NCI-H1105 (cell line): ENCODE data around the gene CIAPIN1.
"Not testable (repeated sequence)": the region's sequence is repeated elsewhere in the genome, so short reads cannot be mapped to it uniquely, and the experiment has no call there.

ENCODE experiments used
- DNase-seq: peaks from one replicate; lab custom pipeline; 2025; lab: John Stamatoyannopoulos, UW

CIAPIN1 gene

DNA sequence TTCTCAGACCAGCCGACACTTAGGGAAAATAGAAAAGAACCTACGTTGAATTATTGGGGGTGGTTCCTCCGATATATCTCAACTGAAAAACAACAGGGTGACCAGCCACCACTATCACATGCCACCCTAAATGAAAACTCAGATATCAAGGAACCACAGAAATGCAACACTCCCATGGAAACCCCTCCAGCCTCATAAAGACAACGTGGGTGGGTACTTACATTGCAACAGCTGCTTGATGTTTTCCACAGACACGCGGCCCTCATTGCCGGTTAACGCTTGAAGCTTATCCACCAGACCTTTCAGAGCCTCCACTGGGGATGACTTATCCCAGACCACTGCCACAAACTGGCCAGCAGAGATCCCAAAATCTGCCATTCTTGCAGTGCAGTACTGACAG is 6.6 kb downstream of the CIAPIN1 start:
- not testable (repeated sequence) for DNase-seq

DNA sequence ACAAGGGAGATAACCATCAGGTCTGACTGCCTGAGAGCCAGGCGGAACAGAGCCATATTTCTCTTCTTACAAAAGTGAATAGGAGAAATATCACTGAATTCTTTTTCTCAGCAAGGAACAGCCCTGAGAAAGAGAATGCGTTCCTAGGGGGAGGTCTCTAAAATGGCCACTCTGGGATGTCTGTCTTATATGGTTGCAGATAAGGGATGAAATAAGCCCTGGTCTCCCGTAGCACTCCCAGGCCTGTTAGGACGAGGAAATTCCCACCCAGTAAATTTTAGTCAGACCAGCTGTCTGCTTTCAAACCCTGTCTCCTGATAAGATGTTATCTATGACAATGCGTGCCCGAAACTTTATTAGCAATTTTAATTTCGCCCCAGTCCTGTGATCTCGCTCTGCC is 7.2 kb downstream of the CIAPIN1 start:
- not testable (repeated sequence) for DNase-seq

DNA sequence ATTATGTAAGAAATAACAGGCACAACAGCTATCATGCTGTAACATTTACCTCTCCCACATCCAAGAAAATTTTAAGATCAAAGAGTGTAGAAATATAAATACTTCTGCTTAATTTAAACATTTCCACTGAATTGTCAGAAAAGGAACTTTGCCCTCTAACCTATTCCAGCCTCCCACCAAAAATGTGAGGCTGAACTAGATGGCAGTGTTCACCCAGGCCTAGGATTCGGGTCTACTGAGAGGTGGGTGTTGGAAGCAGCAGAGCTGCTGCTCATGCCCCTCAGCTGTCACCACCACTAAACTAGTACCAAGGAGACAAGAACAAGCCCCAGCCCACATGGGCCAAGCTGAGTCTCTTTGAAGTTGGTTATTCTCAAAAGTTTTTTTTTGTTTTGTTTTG is 11.3 kb downstream of the CIAPIN1 start:
- DNase-seq: no peak

DNA sequence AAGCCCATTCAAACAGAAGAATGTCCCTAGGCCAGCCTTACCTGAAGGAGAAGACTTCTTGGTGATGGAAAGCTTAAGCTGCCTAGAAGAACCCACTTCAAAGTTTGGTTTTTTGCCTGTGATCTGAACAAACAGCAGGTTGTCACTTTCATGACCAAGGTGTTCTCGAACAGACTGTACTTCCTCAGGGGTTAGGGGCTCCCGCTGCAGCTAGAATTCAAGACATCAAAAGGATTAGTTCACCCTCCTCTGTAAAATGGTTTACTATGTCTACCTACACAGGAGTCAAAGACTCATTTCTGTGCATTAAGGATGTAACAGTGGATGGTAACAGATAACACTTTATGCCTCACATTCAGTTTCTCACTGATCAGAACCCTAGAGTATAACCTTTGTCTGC is 13.2 kb downstream of the CIAPIN1 start:
- no peak for DNase-seq

DNA sequence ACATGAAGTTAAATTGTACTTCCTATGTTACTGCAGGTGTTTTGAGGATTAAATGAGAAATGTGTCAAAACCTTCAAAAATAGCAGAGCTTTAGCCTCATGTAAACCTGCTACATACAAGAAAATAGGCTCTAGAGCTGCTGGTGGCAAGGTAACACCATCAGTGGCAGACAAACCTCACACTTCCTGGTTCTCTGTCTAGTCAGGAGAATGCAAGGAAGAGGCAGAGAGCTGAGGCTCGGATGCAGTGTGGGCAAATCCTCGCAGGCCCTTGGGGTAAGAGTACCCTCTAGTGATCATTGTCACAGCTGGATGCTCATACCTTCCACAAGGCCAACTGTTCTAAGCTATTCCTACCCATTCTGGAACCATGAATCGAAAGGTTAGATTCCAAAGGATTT is 14.2 kb downstream of the CIAPIN1 start:
- DNase-seq: no peak

DNA sequence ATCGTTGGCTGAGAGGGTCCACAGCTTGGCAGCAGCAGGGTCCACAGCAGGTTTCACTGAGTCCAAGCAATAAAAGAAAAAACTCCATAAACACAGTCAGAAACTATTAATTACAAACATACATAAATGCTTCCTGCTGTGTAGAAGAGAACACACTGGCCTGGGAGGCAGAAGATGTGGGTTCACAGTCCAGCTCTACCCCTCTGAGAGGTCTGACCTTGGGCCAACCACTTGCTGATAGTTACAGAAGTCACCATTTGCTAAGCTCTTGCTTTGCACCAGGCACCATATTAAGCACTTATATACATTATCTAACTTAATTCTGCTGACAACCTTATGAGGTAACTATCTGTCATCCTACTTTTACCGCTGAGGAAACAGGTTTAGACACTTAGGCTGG is 14.7 kb downstream of the CIAPIN1 start:
- DNase-seq: no peak

DNA sequence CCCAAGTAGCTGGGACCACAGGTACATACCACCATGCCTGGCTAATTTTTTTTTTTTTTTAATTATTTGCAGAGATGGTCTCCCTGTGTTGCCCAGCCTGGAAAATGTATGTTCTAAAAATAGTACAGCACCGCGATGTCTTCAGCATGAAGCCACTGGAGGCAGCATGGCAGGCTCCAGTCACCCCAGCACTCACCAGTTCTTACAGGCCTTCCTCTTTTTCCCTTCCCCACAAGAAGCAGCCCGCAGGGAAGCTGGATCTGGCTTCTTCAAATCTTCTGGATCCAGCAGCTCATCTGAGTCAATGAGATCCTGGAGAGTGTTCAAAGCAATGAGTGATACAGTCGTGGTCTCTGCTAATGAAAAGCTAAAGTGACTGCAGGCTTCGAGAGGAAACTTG is 16.2 kb downstream of the CIAPIN1 start:
- DNase-seq: no peak

DNA sequence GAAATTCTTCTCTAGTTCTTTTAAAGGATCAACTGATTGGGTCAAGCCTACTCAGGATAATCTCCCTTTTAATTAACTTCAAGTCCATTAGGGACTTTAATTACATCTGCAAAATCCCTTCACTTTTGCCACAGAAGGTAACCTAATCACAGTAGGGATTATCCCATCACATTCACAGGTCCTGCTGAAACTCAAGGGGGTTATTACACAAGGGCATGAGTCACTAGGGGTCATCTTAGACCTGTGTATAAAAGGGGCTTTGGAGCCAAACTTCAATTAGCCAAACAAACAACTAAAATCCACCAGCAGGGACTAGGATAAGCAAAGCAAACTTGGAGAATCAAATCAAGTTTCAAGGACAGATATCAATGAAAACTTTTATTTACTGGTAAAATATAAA is 19.4 kb downstream of the CIAPIN1 start:
- DNase-seq: no peak

DNA sequence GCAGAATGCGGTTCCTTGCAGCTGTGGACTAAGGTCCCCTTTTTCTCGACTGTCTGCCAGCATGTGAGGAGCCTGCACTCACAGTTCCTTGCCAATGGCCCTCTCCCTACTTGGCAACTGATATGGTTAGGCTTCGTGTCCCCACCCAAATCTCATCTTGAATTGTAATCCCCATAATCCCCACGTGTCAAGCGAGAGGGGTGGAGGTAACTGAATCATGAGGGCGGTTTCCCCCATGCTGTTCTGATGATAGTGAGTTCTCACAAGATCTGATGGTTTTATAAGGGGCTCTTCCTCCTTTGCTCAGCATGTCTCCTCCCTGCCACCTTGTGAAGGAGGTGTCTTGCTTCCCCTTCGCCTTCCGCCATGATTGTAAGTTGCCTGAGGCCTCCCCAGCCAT is 19.9 kb downstream of the CIAPIN1 start:
- DNase-seq: no peak

DNA sequence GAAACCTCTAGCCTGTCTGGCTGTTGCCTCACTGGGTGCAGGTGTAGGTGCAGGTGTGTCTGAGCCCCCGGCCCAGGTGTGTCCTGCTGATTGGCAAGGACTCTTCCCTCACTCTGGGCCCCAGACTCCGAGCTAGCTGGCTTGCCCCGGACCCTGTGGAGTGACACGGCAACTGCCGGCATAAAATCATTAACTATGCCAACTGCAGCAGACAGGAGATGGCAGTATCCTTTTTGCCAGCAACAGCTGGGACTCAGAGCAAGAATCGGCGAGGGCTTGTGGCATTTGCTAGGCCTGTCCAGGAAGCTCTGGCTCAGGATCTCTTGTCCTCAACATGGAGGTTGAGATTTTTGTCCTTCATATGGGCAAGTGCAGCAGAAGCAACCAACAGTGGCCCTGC is 20.8 kb downstream of the CIAPIN1 start:
- DNase-seq: no peak

DNA sequence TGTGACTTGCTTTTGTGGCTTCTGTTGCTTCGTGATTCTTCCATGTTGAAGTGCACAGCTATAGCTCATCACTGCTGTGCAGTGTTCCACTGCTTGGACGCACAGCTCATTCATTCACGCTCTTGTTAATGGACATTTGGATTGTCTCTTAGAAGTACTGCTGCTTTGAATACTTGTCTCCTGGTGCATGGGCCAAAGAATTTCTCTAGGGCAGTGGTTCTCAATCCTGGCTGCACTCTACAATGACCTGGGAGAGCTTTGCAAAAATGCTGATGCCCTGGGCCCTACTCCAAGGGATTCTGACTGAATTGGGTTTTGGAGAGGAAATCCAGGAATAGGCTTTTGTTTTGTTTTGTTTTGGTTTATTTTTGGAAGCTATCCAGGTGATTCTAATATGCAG is 22.6 kb downstream of the CIAPIN1 start:
- no peak for DNase-seq

DNA sequence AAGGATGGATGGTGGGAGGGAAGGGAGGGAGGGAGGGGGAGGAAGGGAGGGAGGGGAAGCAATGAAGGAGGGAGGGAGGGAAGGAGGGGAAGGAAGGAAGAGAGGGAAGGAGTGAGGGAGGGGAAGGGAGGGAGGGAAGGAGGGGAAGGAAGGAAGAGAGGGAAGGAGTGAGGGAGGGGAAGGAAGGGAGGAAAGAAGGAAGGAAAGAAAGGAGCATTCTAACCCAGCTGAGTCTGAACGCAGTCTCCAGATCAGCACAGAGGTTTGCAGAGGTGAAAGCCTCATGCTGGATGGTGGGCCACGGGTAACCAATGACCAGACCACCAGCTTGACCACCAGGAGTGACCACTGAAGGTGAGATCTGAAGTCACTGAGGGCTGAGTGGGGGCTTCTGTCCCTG is 24.0 kb downstream of the CIAPIN1 start:
- no peak for DNase-seq

DNA sequence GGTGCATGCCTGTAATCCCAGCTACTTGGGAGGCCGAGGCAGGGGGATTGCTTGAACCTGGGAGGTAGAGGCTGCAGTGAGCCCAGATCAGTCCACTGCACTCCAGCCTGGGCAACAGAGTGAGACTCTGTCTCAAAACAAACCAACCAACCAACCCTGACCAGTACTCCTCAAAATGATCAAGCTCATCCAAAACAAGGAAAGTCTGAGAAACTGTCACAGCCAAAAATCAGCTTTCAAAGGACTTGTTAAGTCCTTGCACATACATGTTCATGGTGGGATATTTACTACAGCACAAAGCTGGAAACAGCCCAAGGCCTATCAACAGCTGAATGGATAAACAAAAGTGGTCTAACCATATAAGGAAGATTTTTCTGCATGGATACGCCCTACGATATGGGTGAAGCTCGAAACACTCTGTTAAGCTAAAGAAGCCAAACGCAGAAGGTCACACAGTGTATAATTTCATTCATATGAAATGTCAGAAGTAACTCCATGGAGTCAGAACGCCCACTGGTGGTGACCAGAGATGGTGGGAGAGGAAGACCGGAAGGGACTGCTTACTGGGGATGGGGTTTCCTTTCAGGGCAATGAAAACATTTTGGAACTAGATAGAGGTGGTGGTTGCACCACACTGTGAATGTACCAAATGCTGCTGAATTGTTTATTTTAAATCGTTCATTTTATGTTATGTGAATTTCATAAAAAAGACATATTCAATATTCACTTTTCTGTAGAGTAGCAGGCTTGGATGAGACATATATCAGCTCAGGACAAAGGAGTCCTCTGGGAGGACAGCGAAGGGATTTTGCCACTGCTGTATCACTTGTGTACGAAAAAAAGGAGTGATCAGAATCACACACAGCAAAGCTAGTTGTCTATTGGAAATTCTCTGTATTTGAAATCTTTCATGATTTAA is 24.9 kb downstream of the CIAPIN1 start:
- DNase-seq: no peak

DNA sequence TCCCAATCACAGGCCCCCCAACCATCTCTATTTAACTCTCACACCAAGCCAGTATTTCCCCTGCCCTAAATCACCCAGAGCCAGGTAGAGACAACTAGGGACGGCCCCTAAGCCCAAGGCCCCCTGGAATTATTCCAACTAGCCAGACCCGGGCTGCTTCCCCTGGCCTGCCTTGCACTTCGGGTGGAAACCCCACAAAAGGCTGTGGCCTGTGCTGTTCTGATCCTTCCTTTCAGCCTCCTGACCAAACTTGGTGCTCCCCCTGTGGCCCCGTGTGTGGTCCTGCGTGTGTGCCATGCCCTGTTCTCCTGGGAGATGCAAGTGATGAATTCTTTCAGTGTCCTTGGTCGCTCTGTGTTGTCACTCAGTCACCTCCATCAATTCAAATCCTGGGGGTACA is 27.7 kb downstream of the CIAPIN1 start:
- no peak for DNase-seq

DNA sequence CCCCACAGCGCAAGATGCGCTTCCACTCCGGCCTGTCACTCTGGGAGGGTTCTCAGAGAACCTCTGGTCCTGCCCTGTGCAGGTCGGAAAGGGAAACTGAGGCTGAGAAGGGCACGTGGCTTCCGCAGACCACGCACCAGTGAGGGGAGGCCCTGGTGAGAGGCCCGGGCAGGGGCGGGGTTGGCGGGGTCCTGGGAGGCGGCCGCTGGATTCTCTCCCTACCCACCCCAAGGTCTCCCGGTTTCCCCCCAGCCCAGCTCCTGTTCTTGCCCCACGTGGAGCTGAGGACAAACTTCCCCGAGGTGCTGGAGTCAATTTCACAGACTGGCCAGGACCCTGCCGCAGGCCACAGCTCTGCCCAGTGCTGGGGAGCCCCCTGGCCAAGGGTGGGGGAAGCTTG is 31.1 kb downstream of the CIAPIN1 start:
- no peak for DNase-seq

DNA sequence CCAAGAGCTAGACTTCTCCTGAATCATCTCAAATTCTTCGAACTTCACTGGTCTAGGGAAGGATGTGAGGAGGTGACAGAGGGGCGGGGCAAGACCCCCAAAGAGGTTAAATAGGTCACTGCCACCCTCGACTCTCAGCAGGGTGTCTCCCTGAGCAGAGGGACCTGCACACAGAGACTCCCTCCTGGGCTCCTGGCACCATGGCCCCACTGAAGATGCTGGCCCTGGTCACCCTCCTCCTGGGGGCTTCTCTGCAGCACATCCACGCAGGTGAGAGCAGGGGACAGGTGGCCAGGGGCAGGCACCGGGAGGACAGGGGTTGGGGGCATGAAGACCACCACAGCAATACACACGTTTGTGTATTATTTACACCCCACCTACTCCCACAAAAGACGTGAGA is 33.5 kb downstream of the CIAPIN1 start:
- DNase-seq: no peak

DNA sequence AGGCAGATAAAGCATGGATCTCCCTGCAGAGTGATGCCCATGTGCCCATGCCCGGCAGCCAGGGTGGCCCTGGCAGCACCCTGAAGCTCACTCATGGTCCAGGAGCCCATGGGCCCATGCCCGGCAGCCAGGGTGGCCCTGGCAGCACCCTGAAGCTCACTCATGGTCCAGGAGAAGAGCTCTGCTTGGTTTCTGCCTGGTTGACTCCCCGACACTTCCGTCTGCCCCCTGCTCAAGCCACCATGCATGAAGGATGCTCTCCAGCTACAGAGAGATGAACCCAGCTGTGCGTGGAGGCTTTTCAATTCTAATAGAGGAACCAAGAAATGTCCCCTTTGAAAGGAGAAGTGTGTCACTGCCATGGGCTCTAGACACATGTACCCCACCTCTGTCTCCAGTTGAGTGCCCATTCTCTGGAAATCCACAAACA is 33.9 kb downstream of the CIAPIN1 start:
- no peak for DNase-seq

DNA sequence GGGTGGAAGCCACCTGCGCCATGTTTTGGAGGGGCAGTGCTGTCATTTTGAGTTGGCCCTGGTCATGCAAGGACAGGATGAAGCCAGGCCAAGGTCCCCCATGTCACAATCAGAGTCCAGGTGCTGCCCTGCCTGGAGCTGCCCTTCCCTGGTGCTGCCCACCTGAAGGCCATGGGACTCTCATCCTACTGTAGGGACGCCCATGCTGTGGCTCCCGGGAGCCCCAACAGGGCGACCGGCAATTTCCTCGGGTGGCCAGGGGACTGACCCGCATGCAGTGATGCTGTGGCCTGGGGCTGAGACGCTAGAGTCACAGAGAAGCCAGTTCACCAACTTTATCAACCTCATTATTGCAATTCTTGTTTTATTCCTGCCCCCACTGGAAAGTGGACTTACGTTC is 34.6 kb downstream of the CIAPIN1 start:
- no peak for DNase-seq

DNA sequence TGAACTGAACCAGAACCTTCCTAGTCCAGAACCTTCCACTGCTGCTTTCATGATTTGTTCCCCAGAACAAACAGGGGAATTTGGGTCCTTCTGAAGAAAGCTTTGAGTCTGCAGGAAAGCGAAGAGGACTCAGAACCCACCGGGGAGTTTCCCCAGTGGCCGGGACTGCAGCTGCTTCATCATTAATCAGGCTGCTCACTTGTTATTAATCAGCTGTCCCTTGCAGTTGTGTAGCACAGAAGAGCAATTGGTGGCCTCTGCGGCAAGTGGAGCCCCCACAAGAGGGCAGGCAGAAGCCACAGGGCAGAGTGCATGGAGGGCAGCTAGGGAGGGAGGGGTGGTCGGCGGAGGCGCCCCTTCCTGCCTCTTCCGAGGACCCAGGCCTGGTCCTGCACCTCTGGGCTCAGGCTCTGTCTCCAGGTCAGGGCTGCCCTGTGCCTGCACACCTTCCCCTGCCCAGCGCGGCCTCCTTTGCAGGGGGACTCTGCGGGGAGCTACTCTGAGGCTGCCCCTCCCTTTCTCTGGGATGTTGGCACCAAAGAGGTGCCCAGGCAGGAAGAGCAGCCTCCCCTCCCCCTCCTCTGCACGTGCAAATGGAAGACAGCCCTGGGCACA is 35.7 kb downstream of the CIAPIN1 start:
- no peak for DNase-seq

DNA sequence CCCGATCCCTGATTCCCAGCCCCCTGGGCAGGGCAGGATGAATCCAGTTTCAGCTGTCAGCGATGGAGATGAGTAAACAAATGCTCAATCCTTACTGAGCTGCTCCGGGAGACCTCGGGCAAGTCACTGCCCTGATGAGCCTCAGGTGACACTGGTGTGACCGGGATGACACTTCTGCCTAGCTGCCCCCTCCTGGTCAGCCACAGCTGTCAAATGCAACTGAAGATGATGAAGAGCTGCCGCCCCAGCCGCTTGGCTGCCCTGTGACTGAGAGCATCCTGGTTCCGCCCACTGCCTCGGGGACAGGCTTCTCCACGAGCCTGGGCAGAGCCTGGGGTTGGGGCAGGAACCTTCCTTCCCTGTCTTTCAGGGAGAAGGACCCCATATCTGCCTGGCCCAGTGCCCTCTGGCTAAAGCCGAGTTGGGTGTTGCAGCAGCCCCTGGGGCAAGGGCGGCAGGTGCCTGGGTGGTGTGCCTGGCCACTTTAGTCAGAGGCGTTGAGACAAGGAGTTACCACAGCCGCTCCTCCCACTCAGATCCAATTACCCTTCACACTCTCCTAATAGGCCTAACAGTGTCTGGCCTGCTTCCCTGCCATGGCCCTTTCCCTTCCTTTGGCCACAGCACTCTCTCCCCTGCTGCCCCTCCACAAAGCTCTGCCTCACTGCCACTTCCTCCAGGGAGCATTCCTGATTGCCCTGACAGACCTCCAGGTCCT is 37.2 kb downstream of the CIAPIN1 start:
- DNase-seq: no peak

DNA sequence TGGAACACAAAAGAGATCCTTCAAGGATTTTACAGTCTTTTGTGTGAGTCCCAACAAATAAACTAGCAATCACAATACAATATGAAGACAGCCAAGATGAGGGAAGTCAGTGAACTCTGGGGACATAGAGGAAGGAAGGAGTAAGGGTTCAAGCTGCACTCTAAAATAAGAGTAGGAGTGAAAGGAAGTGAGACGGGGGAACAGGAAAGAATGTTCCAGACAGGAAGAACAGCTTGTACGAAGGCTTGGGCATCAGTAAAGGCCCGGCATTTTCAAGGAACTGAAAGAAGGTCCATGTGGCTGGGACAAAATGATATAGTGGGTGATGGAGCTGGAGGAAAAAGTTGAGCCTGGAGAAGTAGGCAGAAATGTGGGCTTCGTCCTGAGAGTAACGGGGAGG is 38.1 kb downstream of the CIAPIN1 start:
- no peak for DNase-seq

DNA sequence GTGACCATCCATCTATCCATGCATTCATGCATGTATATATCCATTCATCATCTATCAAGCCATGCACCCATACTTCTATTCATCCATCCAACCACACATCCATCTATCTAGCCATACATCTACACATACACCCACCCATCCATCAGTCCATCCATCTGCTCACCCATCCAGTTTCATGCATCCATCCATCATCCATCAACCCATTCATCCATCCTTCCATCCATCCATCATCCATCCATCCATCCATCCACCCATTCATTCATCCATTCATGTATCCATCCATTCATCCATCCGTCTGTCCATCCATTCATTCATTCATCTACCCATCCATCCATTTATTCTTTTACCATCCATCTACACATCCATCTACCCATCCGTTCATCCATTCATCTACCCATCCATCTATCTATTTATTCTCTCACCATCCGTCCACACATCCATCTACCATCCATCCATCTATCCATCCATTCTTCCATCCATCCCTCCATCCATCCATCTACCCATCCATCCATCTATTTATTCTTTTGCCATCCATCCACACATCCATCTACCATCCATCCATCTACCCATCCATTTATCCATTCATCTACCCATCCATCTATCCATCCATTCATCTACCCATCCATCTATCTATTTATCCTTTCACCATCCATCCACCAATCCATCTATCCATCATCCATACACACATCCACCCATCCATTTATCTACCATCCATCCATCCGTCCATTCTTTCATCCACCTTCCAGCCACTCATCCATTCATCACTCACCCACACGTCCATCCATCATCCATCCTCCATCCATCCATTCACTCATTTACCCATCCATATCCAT is 39.4 kb downstream of the CIAPIN1 start:
- no peak for DNase-seq
